Coronary artery (tissue), 2 donors: Measurements from ENCODE around the gene PLCH2.

ENCODE experiments used
- DNase-seq: peaks from one replicate; pipeline ENCODE4 v3.0.0-alpha.2; 2017; ENCODE audit warnings: low spot score
- H3K27ac ChIP-seq, 2 donors: fragments of 200-600 bp; sonication (generic); one replicate each; pipeline ENCODE4 v1.5.1; 2016 to 2019
- H3K4me3 ChIP-seq: fragments of 200-600 bp; sonication (generic); 2 replicates; pipeline ENCODE4 v1.5.1; 2016; ENCODE audit warnings: mild to moderate bottlenecking, moderate library complexity
- CTCF ChIP-seq: fragments of 200-600 bp; sonication (generic); IDR thresholded peaks from one replicate; pipeline ENCODE4 v1.5.1; 2019; ENCODE audit warnings: antibody characterized with exemption

Gene PLCH2

DNA sequence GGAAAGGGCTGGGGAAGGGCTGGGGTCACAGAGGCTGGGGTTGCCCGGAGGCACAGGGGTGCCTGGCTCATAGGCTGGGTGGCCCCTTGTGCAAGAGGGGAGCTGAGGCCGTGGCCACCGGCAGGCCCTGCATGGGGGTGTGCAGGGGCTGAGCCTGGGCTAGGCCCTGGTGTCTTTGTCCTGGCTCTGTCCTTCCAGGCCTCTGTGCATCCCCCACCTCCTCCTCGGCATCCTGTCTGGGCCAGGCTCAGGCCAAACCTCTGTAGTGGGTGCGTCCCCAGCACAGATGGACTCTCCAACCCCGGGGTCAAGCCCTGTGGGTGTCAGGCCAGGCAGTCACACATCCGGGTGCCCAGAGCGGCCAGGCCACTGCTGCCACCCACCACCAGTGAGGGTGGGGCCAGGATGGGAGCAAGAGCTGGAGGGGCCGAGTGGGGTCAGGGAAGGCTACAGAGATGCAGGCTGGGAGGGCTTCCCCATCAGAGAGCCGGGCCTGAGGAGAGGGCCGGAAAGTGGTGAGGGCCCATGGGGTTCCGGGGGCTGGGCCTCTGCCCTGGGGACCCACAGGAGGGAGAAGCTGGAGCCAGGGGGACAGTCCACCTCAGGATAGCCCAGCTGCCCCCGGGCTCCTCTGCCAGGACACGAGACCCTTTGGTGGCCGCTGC is 30.9 kb downstream of the PLCH2 start:
- DNase-seq = no peak
- Histone ChIP-seq H3K4me3 (no peak overlapping the region), H3K27ac (no peak overlapping the region)
- TF ChIP-seq CTCF = no peak

- TF ChIP-seq CTCF = no peak
- Histone ChIP-seq H3K4me3 (no peak overlapping the region), H3K27ac (no peak overlapping the region)
- DNase-seq = no peak
Observed at GRCh38 chr1:2507744-2508155, 31.7 kb downstream of the PLCH2 start.

DNA sequence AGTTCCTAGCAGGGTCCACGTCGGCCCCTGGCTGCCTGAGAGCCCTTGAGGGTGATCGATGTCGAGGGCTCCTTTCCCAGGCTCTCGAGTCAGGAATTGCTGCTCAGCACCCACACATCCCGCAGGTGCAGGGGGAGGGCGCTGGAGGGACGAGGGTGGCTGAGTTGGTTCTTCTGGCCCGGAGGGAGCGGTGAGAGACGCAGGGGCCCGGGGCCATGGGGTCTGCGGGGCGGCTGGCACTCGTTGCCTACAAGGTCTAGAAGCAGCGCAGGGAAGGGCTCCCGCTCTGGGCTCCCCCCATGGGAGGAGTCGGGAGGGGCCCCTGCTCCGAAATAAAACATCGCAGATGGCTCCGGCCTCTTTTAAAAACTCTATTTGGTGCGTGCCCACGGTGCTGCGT is 32.1 kb downstream of the PLCH2 start:
- TF ChIP-seq CTCF = no peak
- Histone ChIP-seq H3K4me3 (no peak overlapping the region), H3K27ac (no peak overlapping the region)
- no peak for DNase-seq

DNA sequence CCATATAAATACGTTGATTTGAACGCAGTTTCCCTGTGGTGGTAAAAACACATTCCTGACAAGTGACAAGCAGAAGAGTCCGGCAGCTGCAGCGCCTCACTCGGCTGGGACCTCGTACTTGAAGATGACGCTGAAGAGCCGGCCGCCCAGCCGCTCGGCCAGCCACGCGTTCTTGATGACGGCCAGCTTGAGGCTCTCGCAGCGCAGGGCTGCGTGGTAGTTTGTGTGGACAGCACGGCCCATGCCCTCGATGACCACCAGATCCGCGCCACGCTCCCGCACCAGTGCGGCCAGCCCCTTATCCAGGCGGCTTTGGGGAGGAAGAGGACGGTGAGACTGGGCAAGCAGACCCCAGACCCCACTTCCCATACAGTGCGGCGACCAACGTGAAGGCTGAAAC is 32.7 kb downstream of the PLCH2 start:
- Histone ChIP-seq H3K27ac (no peak overlapping the region), H3K4me3 (no peak overlapping the region)
- TF ChIP-seq CTCF = no peak
- DNase-seq = no peak

DNA sequence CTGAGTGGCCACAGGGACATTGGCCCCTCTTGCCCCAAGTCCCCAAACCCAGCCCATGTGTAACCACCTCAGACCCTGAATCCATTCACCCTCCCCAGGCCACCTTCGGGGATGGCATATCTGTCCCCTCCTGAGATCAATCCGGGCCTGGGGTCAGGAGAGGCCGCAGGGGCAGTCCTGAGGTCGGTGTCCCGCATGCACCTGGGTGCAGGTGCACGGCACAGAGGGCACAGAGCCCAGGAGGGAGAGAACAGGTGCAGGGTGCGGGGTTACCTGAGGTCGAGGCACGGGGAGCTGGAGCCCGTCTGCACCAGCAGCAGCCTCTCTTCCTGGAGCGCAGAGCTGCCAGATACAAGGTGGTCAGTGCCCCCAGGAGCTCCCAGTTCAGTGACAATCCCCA is 33.5 kb downstream of the PLCH2 start:
- DNase-seq = no peak
- H3K27ac ChIP-seq = no peak overlapping the region
- no peak overlapping the region for H3K4me3 ChIP-seq
- TF ChIP-seq CTCF = no peak

- no peak for DNase-seq
- Histone ChIP-seq H3K4me3 (no peak overlapping the region), H3K27ac (no peak overlapping the region)
- no peak for TF ChIP-seq CTCF
Observed at GRCh38 chr1:2510366-2511155, 34.5 kb downstream of the PLCH2 start.
